ENCODE results near the gene IKZF1. TPM values are rescaled to one million over a fixed set of nuclear protein-coding genes. Genes with fewer than 3 reads are reported as not detected.

The IKZF1 gene
- total RNA-seq, 6 donors from 2014 or later = 33.8 to 65.1 (median 49.8) TPM

DNA sequence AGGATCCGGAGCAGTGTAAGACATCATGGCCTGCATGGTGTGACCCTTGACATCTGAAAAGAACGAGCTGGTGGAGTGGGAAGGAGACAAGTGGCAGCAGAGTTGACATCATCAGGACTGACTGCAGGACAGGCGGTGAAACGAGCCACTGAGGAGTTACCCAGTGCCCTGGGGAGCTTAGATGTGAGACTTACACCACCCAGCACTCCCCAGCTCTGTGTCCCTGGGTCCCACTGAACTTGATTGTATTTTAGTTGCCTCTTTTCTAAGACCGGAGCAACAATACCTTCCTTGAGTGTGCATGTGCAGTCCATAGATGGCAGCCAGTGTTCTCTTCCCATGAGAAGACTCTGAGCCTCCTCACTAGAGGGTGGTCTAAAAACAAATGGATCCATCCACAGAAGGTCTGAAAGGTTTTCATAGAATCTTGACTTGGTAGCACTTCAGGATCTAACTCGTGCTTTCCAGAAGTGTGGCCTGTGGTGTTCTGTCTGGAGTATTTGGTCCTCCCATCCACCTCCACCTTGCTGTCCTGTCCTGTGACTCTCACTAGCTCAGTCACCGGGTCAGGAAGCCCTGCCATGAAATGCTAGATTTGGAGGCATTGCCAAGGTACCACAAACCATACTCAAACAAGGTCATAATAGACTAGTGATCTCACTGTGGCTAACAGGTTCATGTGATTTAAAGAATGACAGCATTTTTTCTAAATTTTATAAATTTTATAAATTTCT lies 59.0 kb downstream of the IKZF1 start:
- Histone ChIP-seq H3K4me3 (no peak overlapping the region), H3K4me1 (peaks cover 0 to 20% (median 5%) of the 10 kb centered on the region in 4 donors), H3K9me3 (no peaks in the 10 kb centered on the region), H3K27me3 (no peaks in the 10 kb centered on the region), H3K36me3 (no peaks in the 10 kb centered on the region), H3K27ac (peak overlapping the region in 2 of 4 donors; percentile 12 to 56)
- WGBS, 2 donors = 70 to 83% methylated on average over 7 of the region's 7 CpGs
- TF ChIP-seq, protein P1, sequence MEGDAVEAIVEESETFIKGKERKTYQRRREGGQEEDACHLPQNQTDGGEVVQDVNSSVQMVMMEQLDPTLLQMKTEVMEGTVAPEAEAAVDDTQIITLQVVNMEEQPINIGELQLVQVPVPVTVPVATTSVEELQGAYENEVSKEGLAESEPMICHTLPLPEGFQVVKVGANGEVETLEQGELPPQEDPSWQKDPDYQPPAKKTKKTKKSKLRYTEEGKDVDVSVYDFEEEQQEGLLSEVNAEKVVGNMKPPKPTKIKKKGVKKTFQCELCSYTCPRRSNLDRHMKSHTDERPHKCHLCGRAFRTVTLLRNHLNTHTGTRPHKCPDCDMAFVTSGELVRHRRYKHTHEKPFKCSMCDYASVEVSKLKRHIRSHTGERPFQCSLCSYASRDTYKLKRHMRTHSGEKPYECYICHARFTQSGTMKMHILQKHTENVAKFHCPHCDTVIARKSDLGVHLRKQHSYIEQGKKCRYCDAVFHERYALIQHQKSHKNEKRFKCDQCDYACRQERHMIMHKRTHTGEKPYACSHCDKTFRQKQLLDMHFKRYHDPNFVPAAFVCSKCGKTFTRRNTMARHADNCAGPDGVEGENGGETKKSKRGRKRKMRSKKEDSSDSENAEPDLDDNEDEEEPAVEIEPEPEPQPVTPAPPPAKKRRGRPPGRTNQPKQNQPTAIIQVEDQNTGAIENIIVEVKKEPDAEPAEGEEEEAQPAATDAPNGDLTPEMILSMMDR (IDR thresholded peaks at IDR 0.05) = no peak
- TF ChIP-seq POLR2A (IDR thresholded peaks at IDR 0.05) (no peak), POLR2AphosphoS5 (IDR thresholded peaks at IDR 0.05) (no peak), EP300 (IDR thresholded peaks at IDR 0.05) (no peak)
- DNase-seq (no peak), ATAC-seq (ENCODE audit: low FRiP score in 2 of 2) (no peak)

DNA sequence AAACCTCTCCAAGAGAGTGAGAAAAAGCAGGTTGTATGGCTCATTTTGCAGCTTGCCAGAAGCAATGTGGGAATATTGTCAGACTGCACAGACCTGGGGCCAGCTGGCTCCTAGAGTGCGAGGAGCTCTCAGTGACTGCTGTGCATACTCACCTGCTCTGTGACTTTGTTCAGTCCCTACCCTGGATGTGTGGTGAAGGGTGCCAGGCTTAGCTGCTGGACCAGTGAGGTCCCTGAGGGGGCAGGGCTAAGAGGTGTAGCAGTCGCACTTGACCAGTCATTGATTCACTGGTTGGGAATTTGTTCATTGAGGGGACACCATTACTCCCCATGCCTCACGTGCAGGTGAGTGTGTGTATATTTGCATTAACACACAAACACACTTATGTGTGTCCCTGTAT lies 60.1 kb downstream of the IKZF1 start:
- Histone ChIP-seq H3K9me3 (peaks cover 0 to 4% (median 0%) of the 10 kb centered on the region in 4 donors), H3K4me3 (no peak overlapping the region), H3K4me1 (peaks cover 0 to 18% (median 3%) of the 10 kb centered on the region in 4 donors), H3K27ac (no peak overlapping the region), H3K36me3 (no peaks in the 10 kb centered on the region), H3K27me3 (no peaks in the 10 kb centered on the region)
- no peak for DNase-seq
- WGBS, 2 donors = 83 to 84% methylated on average over 2 to 3 of the region's 3 CpGs
- ATAC-seq (ENCODE audit: low FRiP score in 2 of 2) = no peak
- TF ChIP-seq, protein P1 (IDR thresholded peaks at IDR 0.05) = no peak
- TF ChIP-seq POLR2A (IDR thresholded peaks at IDR 0.05) = no peak
- no peak for TF ChIP-seq EP300 (IDR thresholded peaks at IDR 0.05)
- TF ChIP-seq POLR2AphosphoS5 (IDR thresholded peaks at IDR 0.05) = no peak

DNA sequence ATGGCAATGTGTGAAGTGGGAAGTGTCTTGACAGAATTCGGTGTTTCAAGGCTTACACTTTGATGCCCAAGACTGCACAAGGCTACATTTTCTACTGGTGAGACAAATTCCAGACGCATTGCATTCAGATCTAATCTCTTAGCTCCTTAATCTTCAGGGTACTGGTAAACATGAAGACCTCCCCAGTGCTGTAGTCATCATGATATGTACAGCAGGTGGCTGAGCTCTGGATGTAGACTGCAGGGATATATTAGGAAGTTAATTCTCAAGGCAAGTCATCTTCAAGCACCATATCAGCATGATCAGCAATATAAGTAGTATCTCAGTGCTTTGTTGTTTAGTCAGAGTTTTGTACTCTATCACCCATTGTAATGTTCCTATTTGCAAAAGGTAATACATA lies 61.8 kb downstream of the IKZF1 start:
- DNase-seq (no peak), ATAC-seq (ENCODE audit: low FRiP score in 2 of 2) (no peak)
- 67 to 77% methylated on average over 2 of the region's 2 CpGs for WGBS, 2 donors
- Histone ChIP-seq H3K27me3 (no peaks in the 10 kb centered on the region), H3K9me3 (peaks cover 0 to 4% (median 0%) of the 10 kb centered on the region in 4 donors), H3K36me3 (no peaks in the 10 kb centered on the region), H3K4me3 (no peak overlapping the region), H3K27ac (no peak overlapping the region), H3K4me1 (peaks cover 0 to 8% (median 0%) of the 10 kb centered on the region in 4 donors)
- TF ChIP-seq, protein P1 (IDR thresholded peaks at IDR 0.05) = no peak
- TF ChIP-seq POLR2AphosphoS5 (IDR thresholded peaks at IDR 0.05) (no peak), POLR2A (IDR thresholded peaks at IDR 0.05) (no peak), EP300 (IDR thresholded peaks at IDR 0.05) (no peak)

DNA sequence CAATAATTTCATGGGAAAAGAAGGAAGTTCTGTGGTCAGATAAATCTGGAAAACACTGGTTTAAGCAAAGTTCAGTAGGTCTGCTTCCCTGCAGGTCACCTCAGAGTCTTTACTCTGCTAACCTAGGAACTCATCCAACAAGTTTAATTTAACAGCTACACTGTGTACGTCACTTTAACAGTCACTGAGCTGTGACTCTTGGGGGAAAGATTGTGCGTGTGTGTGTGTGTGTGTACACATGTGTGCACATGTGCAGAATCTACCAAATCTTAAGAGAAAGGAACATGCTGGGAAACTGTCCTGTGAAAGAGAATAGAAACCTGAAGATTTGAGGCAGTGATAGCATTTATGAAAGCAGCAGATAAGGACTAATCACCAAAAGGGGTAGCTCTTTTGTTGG lies 62.6 kb downstream of the IKZF1 start:
- no peak for ATAC-seq (ENCODE audit: low FRiP score in 2 of 2)
- no peaks in the 10 kb centered on the region for H3K27me3 ChIP-seq
- 77 to 85% methylated on average over 2 of the region's 2 CpGs for WGBS, 2 donors
- H3K27ac ChIP-seq = no peak overlapping the region
- H3K9me3 ChIP-seq = peaks cover 0 to 4% (median 0%) of the 10 kb centered on the region in 4 donors
- peaks cover 0 to 2% (median 0%) of the 10 kb centered on the region in 4 donors for H3K36me3 ChIP-seq
- H3K4me1 ChIP-seq = peaks cover 0 to 8% (median 0%) of the 10 kb centered on the region in 4 donors
- H3K4me3 ChIP-seq = no peak overlapping the region
- TF ChIP-seq POLR2AphosphoS5 (IDR thresholded peaks at IDR 0.05) = no peak
- TF ChIP-seq, protein P1 (IDR thresholded peaks at IDR 0.05) = no peak
- TF ChIP-seq POLR2A (IDR thresholded peaks at IDR 0.05) = no peak
- no peak for TF ChIP-seq EP300 (IDR thresholded peaks at IDR 0.05)
- DNase-seq = no peak
